Lower lobe of right lung (tissue), 2 donors: ENCODE measurements around the gene THOC6. TPM values are rescaled to one million over a fixed set of nuclear protein-coding genes. Genes with fewer than 3 reads are reported as not detected.
"Not testable (repeated sequence)": the region's sequence is repeated elsewhere in the genome, so short reads cannot be mapped to it uniquely, and the experiment has no call there.

Experiments used
- ATAC-seq, 2 donors: fragments of 200-7000 bp; cut with Tn5 transposase; one replicate each; pipeline ENCODE4 v1.9.1; 2020 to 2022; ENCODE audit warnings: mild to moderate bottlenecking in 2 of 2, moderate library complexity in 2 of 2
- DNase-seq: peaks from one replicate; pipeline ENCODE4 v3.0.0-alpha.2; 2020
- H3K27ac ChIP-seq: fragments of 200-600 bp; one replicate; pipeline ENCODE4 v1.8.0; 2022
- H3K27me3 ChIP-seq: fragments of 200-600 bp; one replicate; pipeline ENCODE4 v1.8.0; 2022; ENCODE audit warnings: low read depth
- H3K36me3 ChIP-seq: fragments of 200-600 bp; one replicate; pipeline ENCODE4 v1.8.0; 2022; ENCODE audit warnings: mild to moderate bottlenecking
- H3K4me1 ChIP-seq: fragments of 200-600 bp; one replicate; pipeline ENCODE4 v1.8.0; 2022
- H3K4me3 ChIP-seq: fragments of 200-600 bp; one replicate; pipeline ENCODE4 v1.8.0; 2022; ENCODE audit warnings: mild to moderate bottlenecking
- H3K9me3 ChIP-seq: fragments of 200-600 bp; one replicate; pipeline ENCODE4 v1.8.0; 2022
- intact Hi-C: fragments of 100-400 bp; cut with DNase I; formaldehyde crosslinking; loops from one replicate; pipeline ENCODE4 v1.11.0; 2022
- total RNA-seq: library from RNA; stranded (reverse); fragmentation: NEBNext Ultra II Directional; extraction: Animal tissue kit (Norgen Biotek cat#: 25700); gene quantifications from one replicate; pipeline ENCODE4 v1.2.1, GENCODE V29; 2021
- TF ChIP-seq, protein P1 (sequence below): fragments of 200-600 bp; IDR thresholded peaks from one replicate; pipeline ENCODE4 v1.8.0; 2022; ENCODE audit warnings: antibody characterized with exemption, mild to moderate bottlenecking
- donor health status: DM: no; HTN: yes; CAD: no; lungs with severe emphysema.

Gene THOC6
- total RNA-seq, 1 donor from 2014 or later: 26.8 TPM

DNA sequence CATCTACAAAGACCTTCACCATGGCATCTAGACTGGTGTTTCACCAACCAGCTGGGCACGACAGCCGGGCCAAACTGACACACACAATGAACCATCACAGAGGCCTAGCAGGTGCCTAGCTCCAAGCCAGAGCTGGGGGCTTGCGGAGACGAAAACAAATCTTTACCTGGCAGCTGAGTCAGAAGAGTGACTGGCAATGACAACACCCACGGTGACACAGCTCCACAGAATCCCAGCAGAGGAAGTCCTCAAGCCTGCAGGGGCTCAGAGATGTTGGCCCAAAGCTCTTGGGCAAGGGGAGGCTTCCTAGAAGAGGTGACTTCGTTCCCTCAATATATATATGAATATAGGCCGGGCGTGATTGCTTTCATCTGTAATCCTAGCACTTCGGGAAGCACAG lies 27.7 kb downstream of the THOC6 start:
- Histone ChIP-seq H3K9me3 (no peaks in the 10 kb centered on the region), H3K27ac (no peak overlapping the region), H3K4me3 (no peak overlapping the region), H3K27me3 (peaks cover 34% of the 10 kb centered on the region), H3K36me3 (no peaks in the 10 kb centered on the region), H3K4me1 (peaks cover 6% of the 10 kb centered on the region)
- ATAC-seq: no peak
- intact Hi-C loops: no loop called here
- no peak for DNase-seq
- TF ChIP-seq, protein P1, sequence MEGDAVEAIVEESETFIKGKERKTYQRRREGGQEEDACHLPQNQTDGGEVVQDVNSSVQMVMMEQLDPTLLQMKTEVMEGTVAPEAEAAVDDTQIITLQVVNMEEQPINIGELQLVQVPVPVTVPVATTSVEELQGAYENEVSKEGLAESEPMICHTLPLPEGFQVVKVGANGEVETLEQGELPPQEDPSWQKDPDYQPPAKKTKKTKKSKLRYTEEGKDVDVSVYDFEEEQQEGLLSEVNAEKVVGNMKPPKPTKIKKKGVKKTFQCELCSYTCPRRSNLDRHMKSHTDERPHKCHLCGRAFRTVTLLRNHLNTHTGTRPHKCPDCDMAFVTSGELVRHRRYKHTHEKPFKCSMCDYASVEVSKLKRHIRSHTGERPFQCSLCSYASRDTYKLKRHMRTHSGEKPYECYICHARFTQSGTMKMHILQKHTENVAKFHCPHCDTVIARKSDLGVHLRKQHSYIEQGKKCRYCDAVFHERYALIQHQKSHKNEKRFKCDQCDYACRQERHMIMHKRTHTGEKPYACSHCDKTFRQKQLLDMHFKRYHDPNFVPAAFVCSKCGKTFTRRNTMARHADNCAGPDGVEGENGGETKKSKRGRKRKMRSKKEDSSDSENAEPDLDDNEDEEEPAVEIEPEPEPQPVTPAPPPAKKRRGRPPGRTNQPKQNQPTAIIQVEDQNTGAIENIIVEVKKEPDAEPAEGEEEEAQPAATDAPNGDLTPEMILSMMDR: no peak

DNA sequence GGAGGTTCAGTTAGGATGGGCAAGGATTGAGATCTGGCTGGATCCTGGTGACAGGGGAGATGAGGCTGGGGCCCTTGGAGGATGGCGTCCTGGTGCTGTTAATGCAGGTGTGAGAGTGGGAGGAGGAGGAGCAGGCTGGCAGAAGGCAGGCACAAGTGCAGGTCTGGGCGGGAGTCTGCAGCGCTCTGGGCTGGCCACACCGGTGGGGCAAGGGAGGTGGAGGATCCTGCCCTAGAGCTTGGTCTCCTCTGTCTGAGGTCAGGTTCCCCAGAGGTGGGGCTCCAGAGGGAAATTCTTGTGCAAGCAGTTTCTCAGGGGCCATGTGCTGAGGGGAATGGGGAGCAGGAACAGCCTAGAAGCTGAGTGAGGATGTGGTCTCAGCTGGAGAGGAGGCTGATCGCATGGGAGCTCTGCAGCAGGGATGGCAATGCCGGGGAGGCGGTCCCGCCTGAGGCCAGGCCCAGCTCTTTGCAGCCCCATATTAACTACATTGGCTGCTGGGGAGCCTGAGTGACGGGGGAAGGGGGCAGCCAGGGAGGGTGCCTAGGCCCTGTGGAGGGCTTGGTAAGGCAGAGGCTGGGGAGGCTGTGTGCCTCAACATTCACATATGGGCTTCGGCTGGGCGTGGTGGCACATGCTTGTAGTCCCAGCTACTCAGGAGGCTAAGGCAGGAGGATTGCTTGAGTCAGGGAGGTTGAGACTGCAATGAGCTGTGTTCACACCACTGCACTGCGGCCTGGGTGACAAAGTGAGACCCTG lies 28.9 kb downstream of the THOC6 start:
- H3K4me3 ChIP-seq, H3K27ac ChIP-seq, DNase-seq, H3K36me3 ChIP-seq, intact Hi-C loops, H3K4me1 ChIP-seq, H3K9me3 ChIP-seq: not testable (repeated sequence)
- H3K27me3 ChIP-seq: peaks cover 22% of the 10 kb centered on the region
- peak; percentile 10 to 19 for ATAC-seq

DNA sequence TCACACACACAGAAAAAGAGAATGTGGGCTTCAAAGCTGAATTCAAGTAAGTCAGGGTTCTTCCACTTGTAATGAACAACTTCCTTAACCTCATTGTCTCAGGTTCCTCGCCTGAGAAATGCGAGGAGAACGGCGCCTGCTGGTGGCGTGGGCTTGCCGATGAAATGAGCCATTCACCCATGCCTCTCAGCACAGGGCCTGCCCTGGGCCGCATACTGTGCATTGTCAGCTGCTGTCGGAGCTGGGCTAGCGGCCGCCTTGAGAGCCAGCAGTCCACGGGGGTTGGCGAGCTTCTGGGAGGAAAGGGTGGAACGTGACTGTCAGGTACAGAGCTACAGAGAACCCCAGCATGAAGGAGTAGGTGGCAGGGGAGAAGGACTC lies 29.5 kb downstream of the THOC6 start:
- ATAC-seq, H3K9me3 ChIP-seq, H3K4me3 ChIP-seq, H3K36me3 ChIP-seq, H3K27ac ChIP-seq, H3K4me1 ChIP-seq, DNase-seq, intact Hi-C loops: not testable (repeated sequence)
- peaks cover 16% of the 10 kb centered on the region for H3K27me3 ChIP-seq

DNA sequence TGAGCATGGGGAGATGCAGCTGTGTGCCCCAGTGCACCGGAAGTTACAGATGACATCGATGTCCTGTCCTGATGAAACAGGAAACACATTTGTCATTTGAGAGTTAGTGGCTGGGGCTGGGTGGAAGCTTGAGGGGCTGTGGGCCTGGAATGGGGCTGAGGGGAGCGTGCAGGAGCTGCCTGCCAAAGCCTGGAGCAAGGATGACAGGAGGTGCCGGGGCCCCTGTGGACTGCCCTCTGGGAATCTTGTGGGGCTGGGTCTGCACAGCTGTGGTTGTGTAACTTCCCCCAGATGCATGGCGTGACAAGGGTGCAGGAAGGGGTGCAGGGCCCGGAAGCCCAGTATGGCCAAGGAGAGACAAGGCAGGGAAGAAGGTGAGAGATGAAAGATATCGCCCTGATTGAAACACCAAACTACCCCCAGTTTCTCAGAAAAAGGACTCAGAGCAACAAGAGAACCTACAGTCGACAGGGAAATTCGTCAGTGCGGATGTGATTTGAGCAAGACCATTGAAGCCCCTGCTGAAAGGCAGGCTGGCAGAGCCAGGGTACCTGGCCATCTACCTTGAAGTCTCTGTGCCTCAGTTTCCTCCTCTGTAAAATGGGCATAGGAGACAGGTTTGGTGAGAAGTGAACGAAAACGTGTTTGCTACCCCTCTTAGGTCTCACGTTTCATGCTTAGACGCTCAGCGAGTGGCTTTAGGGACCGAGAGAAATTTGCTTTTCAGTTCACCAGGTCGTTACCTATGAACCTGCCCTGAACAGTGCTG lies 31.3 kb downstream of the THOC6 start:
- Histone ChIP-seq H3K36me3 (no peaks in the 10 kb centered on the region), H3K4me1 (peaks cover 18% of the 10 kb centered on the region), H3K27ac (no peak overlapping the region), H3K27me3 (peaks cover under 1% of the 10 kb centered on the region), H3K4me3 (no peak overlapping the region), H3K9me3 (no peaks in the 10 kb centered on the region)
- intact Hi-C loops: no loop called here
- TF ChIP-seq, protein P1: no peak
- DNase-seq (no peak), ATAC-seq (no peak)

DNA sequence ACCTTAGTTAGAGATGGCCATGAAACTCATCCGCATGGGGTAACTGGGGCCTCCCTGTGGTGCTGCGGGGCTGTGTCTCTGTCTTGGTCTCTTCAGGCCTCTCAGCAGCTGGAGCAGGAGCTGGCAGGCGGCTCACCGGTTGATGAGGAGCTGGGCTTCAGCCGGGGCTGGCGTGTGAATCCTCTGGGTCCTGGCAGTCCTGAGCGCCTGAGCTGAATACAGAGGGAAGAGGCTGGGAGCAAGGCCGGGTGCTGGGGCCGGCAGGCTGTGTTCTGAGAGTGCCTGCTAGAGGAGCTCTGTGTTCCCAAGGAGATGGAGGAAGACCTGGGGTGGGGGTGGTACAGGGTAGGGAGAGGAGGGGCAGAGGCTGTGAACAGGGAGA lies 31.9 kb downstream of the THOC6 start:
- ATAC-seq, intact Hi-C loops, H3K4me3 ChIP-seq, H3K27ac ChIP-seq, H3K36me3 ChIP-seq, H3K27me3 ChIP-seq, H3K9me3 ChIP-seq, DNase-seq: not testable (repeated sequence)
- H3K4me1 ChIP-seq: peaks cover 20% of the 10 kb centered on the region

DNA sequence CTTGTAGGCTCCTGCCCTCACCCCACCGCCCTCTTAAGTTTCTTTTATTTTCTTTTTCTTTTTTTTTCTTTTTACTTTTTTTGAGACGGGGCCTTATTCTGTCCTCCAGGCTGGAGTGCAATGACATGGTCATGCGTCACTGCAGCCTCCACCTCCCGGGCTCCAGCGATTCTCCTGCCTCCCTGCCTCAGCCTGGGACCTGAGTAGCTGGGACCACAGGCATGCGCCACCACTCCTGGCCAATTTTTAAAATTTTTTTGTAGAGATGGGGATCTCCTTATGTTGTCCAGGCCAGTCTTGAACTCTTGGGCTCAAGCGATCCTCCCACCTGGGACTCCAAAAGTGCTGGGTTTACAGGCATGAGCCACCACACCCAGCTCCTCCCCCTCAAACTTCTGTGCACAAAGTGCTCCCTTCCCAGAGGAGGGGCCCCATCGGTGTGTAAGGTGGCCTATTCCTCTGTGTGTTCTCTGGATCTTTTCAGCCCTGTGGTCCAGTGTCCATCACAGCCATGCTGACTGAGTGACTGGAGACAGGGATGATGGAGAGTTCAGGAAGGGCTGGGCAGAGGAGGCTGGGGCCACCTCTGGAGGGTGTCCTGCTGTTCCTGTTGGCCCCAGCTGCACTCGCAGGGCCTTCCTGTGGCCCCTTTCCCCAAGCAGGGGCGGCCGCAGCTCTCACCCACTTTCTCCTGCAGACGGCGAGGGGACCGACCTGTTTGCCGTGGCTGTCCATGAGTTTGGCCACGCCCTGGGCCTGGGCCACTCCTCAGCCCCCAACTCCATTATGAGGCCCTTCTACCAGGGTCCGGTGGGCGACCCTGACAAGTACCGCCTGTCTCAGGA lies 32.7 kb downstream of the THOC6 start:
- no peaks in the 10 kb centered on the region for H3K27me3 ChIP-seq
- TF ChIP-seq, protein P1: no peak
- no peak overlapping the region for H3K27ac ChIP-seq
- no peak for ATAC-seq
- H3K4me1 ChIP-seq: peaks cover 21% of the 10 kb centered on the region
- DNase-seq: no peak
- intact Hi-C loops: no loop called here
- no peaks in the 10 kb centered on the region for H3K9me3 ChIP-seq
- no peak overlapping the region for H3K4me3 ChIP-seq
- no peaks in the 10 kb centered on the region for H3K36me3 ChIP-seq
